NCI-H748 (cell line): ENCODE data around the gene IFNGR2.
"Not testable (repeated sequence)": the region's sequence is repeated elsewhere in the genome, so short reads cannot be mapped to it uniquely, and the experiment has no call there.

Experiments used
- DNase-seq: peaks from one replicate; lab custom pipeline; 2025; ENCODE audit not compliant: unreplicated experiment; lab: John Stamatoyannopoulos, UW

The IFNGR2 gene

GRCh38 chr21:33375101-33375644 lies 28.0 kb upstream of the IFNGR2 start:
- no peak for DNase-seq

GRCh38 chr21:33377221-33377920 lies 25.8 kb upstream of the IFNGR2 start:
- no peak for DNase-seq

- DNase-seq, result no peak
Measured at GRCh38 chr21:33378081-33378480, 25.1 kb upstream of the IFNGR2 start.

- DNase-seq, result not testable (repeated sequence)
Measured at GRCh38 chr21:33379934-33380333, 23.3 kb upstream of the IFNGR2 start.

- no peak for DNase-seq
Measured at GRCh38 chr21:33380483-33380998, 22.7 kb upstream of the IFNGR2 start.

- DNase-seq, result not testable (repeated sequence)
Measured at GRCh38 chr21:33381381-33381780, 21.8 kb upstream of the IFNGR2 start.

- DNase-seq, result no peak
Measured at GRCh38 chr21:33383056-33383888, 19.9 kb upstream of the IFNGR2 start.

- DNase-seq, result no peak
Measured at GRCh38 chr21:33384841-33385331, 18.3 kb upstream of the IFNGR2 start.

- no peak for DNase-seq
Measured at GRCh38 chr21:33386222-33386784, 16.9 kb upstream of the IFNGR2 start.

- no peak for DNase-seq
Measured at GRCh38 chr21:33387294-33387693, 15.9 kb upstream of the IFNGR2 start.

GRCh38 chr21:33388188-33388587 lies 15.0 kb upstream of the IFNGR2 start:
- DNase-seq, result no peak

GRCh38 chr21:33390479-33390878 lies 12.7 kb upstream of the IFNGR2 start:
- DNase-seq, result no peak

- DNase-seq, result no peak
Measured at GRCh38 chr21:33391656-33392055, 11.6 kb upstream of the IFNGR2 start.

GRCh38 chr21:33392284-33392985 lies 10.8 kb upstream of the IFNGR2 start:
- no peak for DNase-seq

- no peak for DNase-seq
Measured at GRCh38 chr21:33393348-33393747, 9.9 kb upstream of the IFNGR2 start.

- DNase-seq, result no peak
Measured at GRCh38 chr21:33394260-33394659, 9.0 kb upstream of the IFNGR2 start.

GRCh38 chr21:33395891-33396331 lies 7.3 kb upstream of the IFNGR2 start:
- no peak for DNase-seq

GRCh38 chr21:33396436-33396835 lies 6.8 kb upstream of the IFNGR2 start:
- no peak for DNase-seq

- no peak for DNase-seq
Measured at GRCh38 chr21:33396951-33397350, 6.3 kb upstream of the IFNGR2 start.

GRCh38 chr21:33397717-33398116 lies 5.5 kb upstream of the IFNGR2 start:
- no peak for DNase-seq

- DNase-seq, result no peak
Measured at GRCh38 chr21:33398361-33398760, 4.9 kb upstream of the IFNGR2 start.
